NB4 (cell line): ENCODE results near the gene PHACTR1.
A peak's percentile ranks its signal among the peaks of the same experiment; 100 is the strongest.

Experiments
- DNase-seq: peaks from one replicate; pipeline ENCODE4 v3.0.0; 2010; ENCODE audit warnings: low read depth
- H3K4me3 ChIP-seq: one replicate; pipeline ENCODE4 v1.5.1; 2011; ENCODE audit warnings: mild to moderate bottlenecking, low read depth, low read length, moderate library complexity
- MAX ChIP-seq: IDR thresholded peaks from 2 replicates; pipeline ENCODE4 v1.6.1; 2011; ENCODE audit warnings: low read depth, low read length
- MYC ChIP-seq: IDR thresholded peaks from 2 replicates; pipeline ENCODE4 v1.6.1; 2011; ENCODE audit warnings: low read depth, low read length
- POLR2A ChIP-seq: IDR thresholded peaks from 2 replicates; pipeline ENCODE4 v1.6.1; 2011; ENCODE audit warnings: mild to moderate bottlenecking; ENCODE audit not compliant: insufficient read length; ENCODE audit errors: extremely low read depth
- TF ChIP-seq, protein P1 (sequence below): IDR thresholded peaks from one replicate; pipeline ENCODE4 v1.5.1; 2012; ENCODE audit warnings: low read depth, low read length

PHACTR1 gene

DNA sequence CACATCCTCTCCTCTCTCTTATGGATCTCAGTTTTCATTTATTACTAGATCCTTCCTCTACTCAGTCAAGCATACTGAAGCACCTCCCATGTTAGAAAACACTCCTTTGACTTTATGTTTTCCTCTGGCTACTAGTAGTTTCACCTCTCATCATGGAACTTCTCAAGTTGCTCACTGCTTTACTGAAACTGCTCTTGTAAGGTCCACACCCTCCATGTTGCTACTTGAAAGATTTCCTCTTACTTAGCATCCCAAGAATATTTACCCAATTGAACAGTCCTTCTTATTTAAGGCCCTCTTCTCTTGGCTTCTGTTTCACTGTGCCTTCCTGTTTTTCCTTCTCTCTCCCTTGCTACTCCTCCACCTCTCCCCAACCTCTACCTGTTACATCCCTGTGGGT lies 381.4 kb downstream of the PHACTR1 start:
- no peak for DNase-seq
- no peak overlapping the region for H3K4me3 ChIP-seq
- TF ChIP-seq MAX (no peak), POLR2A (no peak), MYC (no peak)
- TF ChIP-seq, protein P1, sequence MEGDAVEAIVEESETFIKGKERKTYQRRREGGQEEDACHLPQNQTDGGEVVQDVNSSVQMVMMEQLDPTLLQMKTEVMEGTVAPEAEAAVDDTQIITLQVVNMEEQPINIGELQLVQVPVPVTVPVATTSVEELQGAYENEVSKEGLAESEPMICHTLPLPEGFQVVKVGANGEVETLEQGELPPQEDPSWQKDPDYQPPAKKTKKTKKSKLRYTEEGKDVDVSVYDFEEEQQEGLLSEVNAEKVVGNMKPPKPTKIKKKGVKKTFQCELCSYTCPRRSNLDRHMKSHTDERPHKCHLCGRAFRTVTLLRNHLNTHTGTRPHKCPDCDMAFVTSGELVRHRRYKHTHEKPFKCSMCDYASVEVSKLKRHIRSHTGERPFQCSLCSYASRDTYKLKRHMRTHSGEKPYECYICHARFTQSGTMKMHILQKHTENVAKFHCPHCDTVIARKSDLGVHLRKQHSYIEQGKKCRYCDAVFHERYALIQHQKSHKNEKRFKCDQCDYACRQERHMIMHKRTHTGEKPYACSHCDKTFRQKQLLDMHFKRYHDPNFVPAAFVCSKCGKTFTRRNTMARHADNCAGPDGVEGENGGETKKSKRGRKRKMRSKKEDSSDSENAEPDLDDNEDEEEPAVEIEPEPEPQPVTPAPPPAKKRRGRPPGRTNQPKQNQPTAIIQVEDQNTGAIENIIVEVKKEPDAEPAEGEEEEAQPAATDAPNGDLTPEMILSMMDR = no peak

GRCh38 chr6:13098793-13099570 lies 382.4 kb downstream of the PHACTR1 start:
- TF ChIP-seq, protein P1 = no peak
- no peak for TF ChIP-seq MYC
- DNase-seq = no peak
- no peak overlapping the region for H3K4me3 ChIP-seq

DNA sequence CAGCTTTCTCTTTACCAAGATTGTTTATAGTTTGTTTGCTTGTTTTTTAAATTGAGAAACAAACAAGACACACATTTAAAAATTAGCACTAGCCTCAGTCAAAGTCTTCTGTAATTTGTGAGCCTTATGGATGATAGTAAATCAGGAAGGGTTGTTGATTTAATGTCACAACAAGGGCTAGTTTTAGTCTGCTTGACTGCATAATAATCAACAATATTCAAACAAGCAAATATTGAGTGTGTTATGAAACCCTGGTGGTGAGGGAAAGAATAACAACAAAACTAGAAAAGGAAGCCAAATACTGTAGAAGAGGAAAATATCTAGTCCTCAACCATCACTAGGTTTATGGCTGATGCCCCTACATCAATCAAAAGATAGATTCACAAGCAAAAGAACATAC lies 383.2 kb downstream of the PHACTR1 start:
- no peak for TF ChIP-seq MAX
- no peak for TF ChIP-seq MYC
- TF ChIP-seq POLR2A = no peak
- TF ChIP-seq, protein P1 = no peak
- no peak overlapping the region for H3K4me3 ChIP-seq
- DNase-seq = no peak

- TF ChIP-seq, protein P1 = no peak
- no peak for TF ChIP-seq POLR2A
- TF ChIP-seq MYC = no peak; the same call in 1 of the 2 replicates
- no peak for TF ChIP-seq MAX
- peak; percentile 16 for DNase-seq
- no peak overlapping the region for H3K4me3 ChIP-seq
Observed at GRCh38 chr6:13101409-13101808, 384.8 kb downstream of the PHACTR1 start.

DNA sequence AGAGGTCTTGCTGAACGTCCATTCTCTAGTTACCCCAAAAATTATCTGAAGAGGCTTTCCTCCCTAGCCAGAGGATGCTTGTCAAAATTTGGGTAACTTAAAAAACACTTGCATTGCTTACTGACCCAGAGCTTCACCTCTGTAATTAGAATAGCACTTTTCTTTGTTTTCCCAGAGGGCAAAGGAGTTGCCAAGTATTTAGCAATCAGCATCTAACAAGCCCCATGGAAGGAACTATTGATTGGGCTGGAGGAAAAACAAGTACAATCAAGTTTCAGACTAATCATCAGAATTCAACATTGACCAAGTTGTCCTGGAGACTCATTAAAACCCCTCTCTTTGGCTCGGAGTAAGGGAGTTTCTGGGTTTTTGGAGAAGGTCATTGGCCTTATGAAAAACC lies 385.4 kb downstream of the PHACTR1 start:
- H3K4me3 ChIP-seq = no peak overlapping the region
- DNase-seq = no peak
- TF ChIP-seq, protein P1 = no peak
- TF ChIP-seq MYC = no peak
- no peak for TF ChIP-seq MAX
- no peak for TF ChIP-seq POLR2A
